K562 (cell line): Measurements from ENCODE around the gene IDH1. TPM values are rescaled to one million over a fixed set of nuclear protein-coding genes. Genes with fewer than 3 reads are reported as not detected.

Experiments used
- ADNP ChIP-seq: fragments of 200-800 bp; sonication (Bioruptor generic); IDR thresholded peaks from 2 replicates; pipeline ENCODE4 v1.6.1; 2016; ENCODE audit warnings: missing genetic modification characterization, missing compliant biosample characterization
- CCNT2 ChIP-seq: IDR thresholded peaks from 2 replicates; pipeline ENCODE4 v1.6.1; 2011; ENCODE audit warnings: borderline replicate concordance, low read depth, mild to moderate bottlenecking, moderate library complexity, mixed read lengths, low read length; ENCODE audit not compliant: insufficient read length; ENCODE audit errors: extremely low read depth
- DPF2 ChIP-seq: fragments of 450-650 bp; IDR thresholded peaks from 2 replicates; pipeline ENCODE4 v1.6.1; 2016
- FOXM1 ChIP-seq, 2 experiments: fragments of 450-650 bp in 1 of 2; sonication (generic) in 1 of 2; formaldehyde crosslinking in 1 of 2; IDR thresholded peaks; 2 replicates each; pipeline versions ENCODE4 v1.6.1 to v1.9.0; 2017 to 2022; ENCODE audit warnings: low read depth in 2 of 2, mild to moderate bottlenecking in 2 of 2, missing genetic modification reagents in 1 of 2, moderate library complexity in 1 of 2
- HSF4 ChIP-seq: fragments of 250-450 bp; sonication (Bioruptor Pico); IDR thresholded peaks from 2 replicates; pipeline ENCODE4 v2.1.2; 2022; ENCODE audit warnings: mild to moderate bottlenecking, moderate library complexity, borderline replicate concordance
- MAFK ChIP-seq: IDR thresholded peaks from 2 replicates; pipeline ENCODE4 v1.6.1; 2011; ENCODE audit warnings: low read length, improper control_type of control experiment
- MBD2 ChIP-seq: sonication (generic); IDR thresholded peaks from 2 replicates; pipeline ENCODE4 v1.6.1; 2016; ENCODE audit warnings: low read depth, borderline replicate concordance
- MTA1 ChIP-seq: fragments of 450-650 bp; IDR thresholded peaks from 2 replicates; pipeline ENCODE4 v1.6.1; 2017; ENCODE audit warnings: borderline replicate concordance
- NR2C1 ChIP-seq, 2 experiments: fragments of 450-650 bp; IDR thresholded peaks; 2 replicates each; pipeline ENCODE4 v1.6.1; 2017; ENCODE audit warnings: mild to moderate bottlenecking in 2 of 2, antibody characterized with exemption in 1 of 2, inconsistent platforms in 1 of 2, missing compliant biosample characterization in 1 of 2, missing genetic modification characterization in 1 of 2
- PHF21A ChIP-seq: fragments of 450-650 bp; IDR thresholded peaks from 2 replicates; pipeline ENCODE4 v1.6.1; 2017; ENCODE audit warnings: low read depth, borderline replicate concordance
- TAL1 ChIP-seq: fragments of 450-650 bp; IDR thresholded peaks from 2 replicates; pipeline ENCODE4 v1.6.1; 2016; ENCODE audit warnings: mild to moderate bottlenecking
- polyA plus RNA-seq, 8 experiments: library from polyadenylated mRNA; depleted of rRNA in 4 of 8; stranded (reverse) in 5 of 8; unstranded in 3 of 8; fragments of >200 nt; fragmentation: Nextera tagmentation in 2 of 8; fragmentation: Illumina TruSeq in 1 of 8; extraction: Ambion mirVana in 2 of 8; extraction: Trizol in 1 of 8; gene quantifications; 2 replicates each; pipeline versions ENCODE4 v1.2.1 to v1.2.3, GENCODE V29; 2011 to 2014; ENCODE audit warnings: inconsistent platforms in 1 of 8, missing spikeins in 1 of 8
- total RNA-seq, 7 experiments: library from RNA; depleted of rRNA in 6 of 7; stranded (reverse); fragments of >200 nt in 6 of 7; fragmentation: Illumina TruSeq in 2 of 7; extraction: Trizol in 2 of 7; gene quantifications; 2 replicates each; pipeline versions ENCODE4 v1.2.1 to v1.2.3, GENCODE V29; 2011 to 2021; ENCODE audit warnings: low replicate concordance in 1 of 7
- TF ChIP-seq, protein P1 (sequence below): fragments of 250-450 bp; sonication (Bioruptor Pico); IDR thresholded peaks from 2 replicates; pipeline ENCODE4 v1.8.0; 2022; ENCODE audit warnings: moderate library complexity, mild to moderate bottlenecking, inconsistent platforms
- TF ChIP-seq, protein P2 (sequence below), 2 experiments: fragments of 450-650 bp; formaldehyde crosslinking in 1 of 2; IDR thresholded peaks; 2 replicates each; pipeline versions ENCODE4 v1.4.0 to v1.6.1; 2014 to 2020; ENCODE audit warnings: mild to moderate bottlenecking in 2 of 2, borderline replicate concordance in 1 of 2, low read depth in 1 of 2
- TF ChIP-seq, protein P3 (sequence below), 2 experiments: IDR thresholded peaks; 2 replicates each; pipeline ENCODE4 v1.6.1; 2012; ENCODE audit warnings: improper control_type of control experiment in 2 of 2, low read depth in 2 of 2, low read length in 2 of 2, borderline replicate concordance in 1 of 2

Gene IDH1
- total and polyA plus RNA-seq, 9 of the 15 experiments (the other 6 are each of a cell fraction or from before 2014, with no cell fraction given) = 61.9 to 194 (median 101) TPM

DNA sequence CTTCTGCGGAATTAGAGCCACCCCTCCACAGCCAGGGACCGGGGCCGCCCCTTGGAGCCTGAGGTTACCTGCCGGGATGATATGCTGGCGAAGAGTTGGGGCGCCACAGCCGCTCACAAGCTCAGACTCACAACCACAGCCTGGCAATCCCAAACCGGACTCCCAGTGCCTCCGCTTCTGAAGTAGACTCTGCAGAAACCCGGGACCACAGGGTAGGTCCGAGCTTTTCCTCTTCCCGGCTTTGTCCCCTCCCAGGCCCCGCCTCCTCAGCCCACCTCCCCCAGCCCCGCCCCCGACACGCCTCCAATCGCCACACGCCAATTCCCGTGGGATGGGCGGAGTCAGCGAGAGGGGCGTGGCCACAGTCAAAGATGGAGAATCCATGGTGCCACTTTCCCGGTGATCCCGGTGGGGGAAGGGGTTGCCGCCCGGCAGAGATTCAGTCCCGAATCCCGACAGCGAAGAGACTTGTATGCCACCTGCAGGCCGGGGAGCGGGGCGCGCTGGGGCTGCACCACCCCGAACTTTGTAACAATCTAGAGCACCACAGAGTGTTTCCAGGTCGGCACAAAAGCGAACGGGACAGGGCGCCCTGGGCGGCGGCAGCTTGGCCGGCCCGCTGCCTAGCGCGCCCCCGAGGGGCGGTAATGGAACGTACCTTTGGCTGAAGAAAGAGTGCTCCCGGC is at the start of gene IDH1 (continued):
- no peak for TF ChIP-seq MAFK
- no peak for TF ChIP-seq MTA1
- TF ChIP-seq MBD2 = no peak
- TF ChIP-seq FOXM1 (IDR thresholded peaks at IDR 0.05; ENCODE audit: low read depth) = no peak
- TF ChIP-seq FOXM1 (CRISPR knock-in tag; IDR thresholded peaks at IDR 0.05; ENCODE audit: low read depth) = no peak
- TF ChIP-seq HSF4 (CRISPR knock-in tag) = no peak
- no peak for TF ChIP-seq PHF21A
- TF ChIP-seq TAL1 = no peak
- TF ChIP-seq, protein P1, sequence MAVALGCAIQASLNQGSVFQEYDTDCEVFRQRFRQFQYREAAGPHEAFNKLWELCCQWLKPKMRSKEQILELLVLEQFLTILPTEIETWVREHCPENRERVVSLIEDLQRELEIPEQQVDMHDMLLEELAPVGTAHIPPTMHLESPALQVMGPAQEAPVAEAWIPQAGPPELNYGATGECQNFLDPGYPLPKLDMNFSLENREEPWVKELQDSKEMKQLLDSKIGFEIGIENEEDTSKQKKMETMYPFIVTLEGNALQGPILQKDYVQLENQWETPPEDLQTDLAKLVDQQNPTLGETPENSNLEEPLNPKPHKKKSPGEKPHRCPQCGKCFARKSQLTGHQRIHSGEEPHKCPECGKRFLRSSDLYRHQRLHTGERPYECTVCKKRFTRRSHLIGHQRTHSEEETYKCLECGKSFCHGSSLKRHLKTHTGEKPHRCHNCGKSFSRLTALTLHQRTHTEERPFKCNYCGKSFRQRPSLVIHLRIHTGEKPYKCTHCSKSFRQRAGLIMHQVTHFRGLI (CRISPR knock-in tag) = no peak
- TF ChIP-seq NR2C1 (IDR thresholded peaks at IDR 0.05) = peak; percentile 41; the same call in 1 of the 2 replicates
- TF ChIP-seq NR2C1 (tag; IDR thresholded peaks at IDR 0.05) = peak; percentile 38; the same call in 1 of the 2 replicates
- TF ChIP-seq, protein P2, sequence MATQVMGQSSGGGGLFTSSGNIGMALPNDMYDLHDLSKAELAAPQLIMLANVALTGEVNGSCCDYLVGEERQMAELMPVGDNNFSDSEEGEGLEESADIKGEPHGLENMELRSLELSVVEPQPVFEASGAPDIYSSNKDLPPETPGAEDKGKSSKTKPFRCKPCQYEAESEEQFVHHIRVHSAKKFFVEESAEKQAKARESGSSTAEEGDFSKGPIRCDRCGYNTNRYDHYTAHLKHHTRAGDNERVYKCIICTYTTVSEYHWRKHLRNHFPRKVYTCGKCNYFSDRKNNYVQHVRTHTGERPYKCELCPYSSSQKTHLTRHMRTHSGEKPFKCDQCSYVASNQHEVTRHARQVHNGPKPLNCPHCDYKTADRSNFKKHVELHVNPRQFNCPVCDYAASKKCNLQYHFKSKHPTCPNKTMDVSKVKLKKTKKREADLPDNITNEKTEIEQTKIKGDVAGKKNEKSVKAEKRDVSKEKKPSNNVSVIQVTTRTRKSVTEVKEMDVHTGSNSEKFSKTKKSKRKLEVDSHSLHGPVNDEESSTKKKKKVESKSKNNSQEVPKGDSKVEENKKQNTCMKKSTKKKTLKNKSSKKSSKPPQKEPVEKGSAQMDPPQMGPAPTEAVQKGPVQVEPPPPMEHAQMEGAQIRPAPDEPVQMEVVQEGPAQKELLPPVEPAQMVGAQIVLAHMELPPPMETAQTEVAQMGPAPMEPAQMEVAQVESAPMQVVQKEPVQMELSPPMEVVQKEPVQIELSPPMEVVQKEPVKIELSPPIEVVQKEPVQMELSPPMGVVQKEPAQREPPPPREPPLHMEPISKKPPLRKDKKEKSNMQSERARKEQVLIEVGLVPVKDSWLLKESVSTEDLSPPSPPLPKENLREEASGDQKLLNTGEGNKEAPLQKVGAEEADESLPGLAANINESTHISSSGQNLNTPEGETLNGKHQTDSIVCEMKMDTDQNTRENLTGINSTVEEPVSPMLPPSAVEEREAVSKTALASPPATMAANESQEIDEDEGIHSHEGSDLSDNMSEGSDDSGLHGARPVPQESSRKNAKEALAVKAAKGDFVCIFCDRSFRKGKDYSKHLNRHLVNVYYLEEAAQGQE (IDR thresholded peaks at IDR 0.05; ENCODE audit: borderline replicate concordance) = peak; percentile 27; the same call in 1 of the 2 replicates
- TF ChIP-seq, protein P2 (CRISPR knock-in tag; IDR thresholded peaks at IDR 0.05; ENCODE audit: low read depth) = 0 out of 2 replicates have a peak, but pooled peaks have one; percentile 38
- TF ChIP-seq, protein P3, sequence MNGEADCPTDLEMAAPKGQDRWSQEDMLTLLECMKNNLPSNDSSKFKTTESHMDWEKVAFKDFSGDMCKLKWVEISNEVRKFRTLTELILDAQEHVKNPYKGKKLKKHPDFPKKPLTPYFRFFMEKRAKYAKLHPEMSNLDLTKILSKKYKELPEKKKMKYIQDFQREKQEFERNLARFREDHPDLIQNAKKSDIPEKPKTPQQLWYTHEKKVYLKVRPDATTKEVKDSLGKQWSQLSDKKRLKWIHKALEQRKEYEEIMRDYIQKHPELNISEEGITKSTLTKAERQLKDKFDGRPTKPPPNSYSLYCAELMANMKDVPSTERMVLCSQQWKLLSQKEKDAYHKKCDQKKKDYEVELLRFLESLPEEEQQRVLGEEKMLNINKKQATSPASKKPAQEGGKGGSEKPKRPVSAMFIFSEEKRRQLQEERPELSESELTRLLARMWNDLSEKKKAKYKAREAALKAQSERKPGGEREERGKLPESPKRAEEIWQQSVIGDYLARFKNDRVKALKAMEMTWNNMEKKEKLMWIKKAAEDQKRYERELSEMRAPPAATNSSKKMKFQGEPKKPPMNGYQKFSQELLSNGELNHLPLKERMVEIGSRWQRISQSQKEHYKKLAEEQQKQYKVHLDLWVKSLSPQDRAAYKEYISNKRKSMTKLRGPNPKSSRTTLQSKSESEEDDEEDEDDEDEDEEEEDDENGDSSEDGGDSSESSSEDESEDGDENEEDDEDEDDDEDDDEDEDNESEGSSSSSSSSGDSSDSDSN (IDR thresholded peaks at IDR 0.05; ENCODE audit: borderline replicate concordance in 1 of 2, low read depth in 2 of 2, low read length in 2 of 2) = peak; percentile 54 to 66; a peak in 1 of 4 replicates
- TF ChIP-seq CCNT2 = peak; percentile 75
- TF ChIP-seq ADNP (tag) = no peak
- no peak for TF ChIP-seq DPF2
